Astrocyte (in vitro differentiated cells and primary cell): Measurements from ENCODE around the gene XPNPEP1. TPM values are rescaled to one million over a fixed set of nuclear protein-coding genes. Genes with fewer than 3 reads are reported as not detected.

Source experiments
- DNase-seq: peaks from one replicate; pipeline ENCODE4 v3.0.0-alpha.2; 2010; ENCODE audit warnings: low read depth
- FAIRE-seq: peaks from 2 replicates; lab custom pipeline; 2011; peaks lifted over from hg19 to GRCh38; lab: Jason Lieb, UNC
- H2AFZ ChIP-seq: 2 replicates; pipeline ENCODE4 v1.6.0; 2012; ENCODE audit warnings: low read depth, low read length, inconsistent platforms
- H3K27ac ChIP-seq: 2 replicates; pipeline ENCODE4 v1.5.1; 2011; ENCODE audit warnings: low read depth, low read length, inconsistent platforms
- H3K27me3 ChIP-seq: 2 replicates; pipeline ENCODE4 v1.6.0; 2011; ENCODE audit warnings: low read length, inconsistent platforms; ENCODE audit not compliant: insufficient read depth
- H3K36me3 ChIP-seq: 2 replicates; pipeline ENCODE4 v1.5.1; 2011; ENCODE audit warnings: low read length, inconsistent platforms; ENCODE audit not compliant: insufficient read depth
- H3K4me1 ChIP-seq: 2 replicates; pipeline ENCODE4 v1.5.1; 2011; ENCODE audit warnings: low read length, inconsistent platforms; ENCODE audit not compliant: insufficient read depth
- H3K4me2 ChIP-seq: 2 replicates; pipeline ENCODE4 v1.6.0; 2012; ENCODE audit warnings: low read length, inconsistent platforms
- H3K4me3 ChIP-seq: 2 replicates; pipeline ENCODE4 v1.5.1; 2011; ENCODE audit warnings: low read depth, mild to moderate bottlenecking, low read length, inconsistent platforms; ENCODE audit not compliant: insufficient read depth
- H3K79me2 ChIP-seq: 2 replicates; pipeline ENCODE4 v1.6.0; 2012; ENCODE audit warnings: mild to moderate bottlenecking, low read length, inconsistent platforms; ENCODE audit not compliant: insufficient read depth
- H3K9ac ChIP-seq: 2 replicates; pipeline ENCODE4 v1.6.0; 2012; ENCODE audit warnings: mild to moderate bottlenecking, low read length, inconsistent platforms
- H3K9me3 ChIP-seq: 2 replicates; pipeline ENCODE4 v1.5.1; 2012; ENCODE audit warnings: low read depth, mild to moderate bottlenecking, low read length, inconsistent platforms; ENCODE audit not compliant: insufficient read depth
- H4K20me1 ChIP-seq: 2 replicates; pipeline ENCODE4 v1.6.0; 2012; ENCODE audit warnings: low read length, inconsistent platforms; ENCODE audit not compliant: insufficient read depth
- H3K27ac Mint-ChIP-seq: one replicate; pipeline ENCODE4 v1.8.0; 2021; ENCODE audit warnings: mild to moderate bottlenecking, mixed read lengths; ENCODE audit not compliant: unreplicated experiment
- H3K27me3 Mint-ChIP-seq: one replicate; pipeline ENCODE4 v1.8.0; 2021; ENCODE audit warnings: low read depth, mixed read lengths; ENCODE audit not compliant: unreplicated experiment
- H3K36me3 Mint-ChIP-seq: one replicate; pipeline ENCODE4 v1.8.0; 2021; ENCODE audit warnings: low read depth, mixed read lengths; ENCODE audit not compliant: unreplicated experiment
- H3K4me1 Mint-ChIP-seq: one replicate; pipeline ENCODE4 v1.8.0; 2021; ENCODE audit warnings: low read depth, mixed read lengths; ENCODE audit not compliant: unreplicated experiment
- H3K4me3 Mint-ChIP-seq: one replicate; pipeline ENCODE4 v1.8.0; 2021; ENCODE audit warnings: mild to moderate bottlenecking, moderate library complexity, mixed read lengths; ENCODE audit not compliant: unreplicated experiment
- H3K9me3 Mint-ChIP-seq: one replicate; pipeline ENCODE4 v1.8.0; 2021; ENCODE audit warnings: mild to moderate bottlenecking, mixed read lengths; ENCODE audit not compliant: unreplicated experiment
- CTCF ChIP-seq: IDR thresholded peaks from 2 replicates; pipeline ENCODE4 v1.5.1; 2011; ENCODE audit warnings: low read depth, mild to moderate bottlenecking, inconsistent platforms, low read length, moderate library complexity; ENCODE audit not compliant: insufficient read depth
- EZH2 ChIP-seq: IDR thresholded peaks from 2 replicates; pipeline ENCODE4 v1.6.1; 2012; ENCODE audit warnings: mild to moderate bottlenecking, low read length, inconsistent platforms; ENCODE audit not compliant: insufficient read depth
- total RNA-seq: library from RNA; stranded (reverse); gene quantifications from 2 replicates; pipeline ENCODE4 v1.2.1, GENCODE V29; 2021

Gene XPNPEP1
- total RNA-seq, 1 donor from 2014 or later = 100 TPM

GRCh38 chr10:109892117-109892516 lies 31.2 kb downstream of the XPNPEP1 start:
- no peak overlapping the region for H2AFZ ChIP-seq
- Mint-ChIP-seq H3K27me3 (no peaks in the 10 kb centered on the region), H3K27ac (peak overlapping the region; percentile 84), H3K4me3 (no peak overlapping the region), H3K9me3 (no peaks in the 10 kb centered on the region), H3K36me3 (peaks cover 27% of the 10 kb centered on the region), H3K4me1 (peaks cover 64% of the 10 kb centered on the region)
- FAIRE-seq (no peak), DNase-seq (peak; percentile 60)
- peak overlapping the region; percentile 59 for H3K27ac ChIP-seq
- peaks cover 63% of the 10 kb centered on the region for H3K4me1 ChIP-seq
- peak overlapping the region; percentile 55 for H3K4me2 ChIP-seq
- H3K4me3 ChIP-seq = no peak overlapping the region
- H3K9ac ChIP-seq = no peak overlapping the region
- H3K9me3 ChIP-seq = no peaks in the 10 kb centered on the region
- H4K20me1 ChIP-seq = peaks cover 12% of the 10 kb centered on the region
- no peak for TF ChIP-seq CTCF
- TF ChIP-seq EZH2 = no peak
- H3K36me3 ChIP-seq = peaks cover 7% of the 10 kb centered on the region
- H3K79me2 ChIP-seq = peaks cover 12% of the 10 kb centered on the region
- no peaks in the 10 kb centered on the region for H3K27me3 ChIP-seq

- no peak overlapping the region for H3K4me2 ChIP-seq
- H3K9ac ChIP-seq = no peak overlapping the region
- H3K27ac Mint-ChIP-seq = peak overlapping the region; percentile 67
- H3K27me3 ChIP-seq = no peaks in the 10 kb centered on the region
- peaks cover 27% of the 10 kb centered on the region for H3K36me3 Mint-ChIP-seq
- peaks cover 11% of the 10 kb centered on the region for H3K79me2 ChIP-seq
- H3K9me3 ChIP-seq = no peaks in the 10 kb centered on the region
- no peak overlapping the region for H2AFZ ChIP-seq
- no peak overlapping the region for H3K4me3 ChIP-seq
- no peak overlapping the region for H3K4me3 Mint-ChIP-seq
- DNase-seq = peak; percentile 45
- no peaks in the 10 kb centered on the region for H3K27me3 Mint-ChIP-seq
- H3K4me1 Mint-ChIP-seq = peaks cover 74% of the 10 kb centered on the region
- no peak for FAIRE-seq
- H3K4me1 ChIP-seq = peaks cover 66% of the 10 kb centered on the region
- peaks cover 12% of the 10 kb centered on the region for H4K20me1 ChIP-seq
- H3K9me3 Mint-ChIP-seq = no peaks in the 10 kb centered on the region
- TF ChIP-seq EZH2 (no peak), CTCF (no peak)
- no peak overlapping the region for H3K27ac ChIP-seq
- peaks cover 7% of the 10 kb centered on the region for H3K36me3 ChIP-seq
Observed at GRCh38 chr10:109891105-109891504, 32.2 kb downstream of the XPNPEP1 start.

GRCh38 chr10:109889867-109890266 lies 33.4 kb downstream of the XPNPEP1 start:
- H3K27ac ChIP-seq = peak overlapping the region; percentile 51
- Mint-ChIP-seq H3K9me3 (no peaks in the 10 kb centered on the region), H3K27ac (peak overlapping the region; percentile 98), H3K27me3 (no peaks in the 10 kb centered on the region), H3K4me1 (peaks cover 69% of the 10 kb centered on the region), H3K36me3 (peaks cover 29% of the 10 kb centered on the region), H3K4me3 (peak overlapping the region; percentile 21)
- H3K4me3 ChIP-seq = no peak overlapping the region
- no peaks in the 10 kb centered on the region for H3K27me3 ChIP-seq
- H2AFZ ChIP-seq = no peak overlapping the region
- peaks cover 55% of the 10 kb centered on the region for H3K4me1 ChIP-seq
- peak overlapping the region; percentile 46 for H3K4me2 ChIP-seq
- peaks cover 3% of the 10 kb centered on the region for H4K20me1 ChIP-seq
- peaks cover 7% of the 10 kb centered on the region for H3K36me3 ChIP-seq
- FAIRE-seq = peak; percentile 90
- no peak for TF ChIP-seq EZH2
- no peak for TF ChIP-seq CTCF
- no peaks in the 10 kb centered on the region for H3K9me3 ChIP-seq
- DNase-seq = peak; percentile 89
- H3K9ac ChIP-seq = peak overlapping the region; percentile 36
- H3K79me2 ChIP-seq = peaks cover 11% of the 10 kb centered on the region
